Natural killer cell (primary cell): ENCODE results near the gene NRP1. TPM values are rescaled to one million over a fixed set of nuclear protein-coding genes. Genes with fewer than 3 reads are reported as not detected.
A peak's percentile ranks its signal among the peaks of the same experiment; 100 is the strongest.

Experiments
- ATAC-seq, 3 donors: fragments of 150-1000 bp in 2 of 3; fragments of 200-7000 bp in 1 of 3; cut with Tn5 transposase; 1 replicate in 1 of 3; 2 replicates in 2 of 3; pipeline ENCODE4 v1.10.0; 2021; ENCODE audit warnings: mild to moderate bottlenecking in 2 of 3, moderate library complexity in 2 of 3
- DNase-seq, 2 donors: peaks; one replicate each; pipeline versions ENCODE4 v3.0.0 to v3.0.0-alpha.2; 2013 to 2021; ENCODE audit warnings: mixed read lengths in 1 of 2
- H3K27ac ChIP-seq: one replicate; pipeline ENCODE4 v1.5.1; 2013; ENCODE audit warnings: mild to moderate bottlenecking, low read length
- H3K27me3 ChIP-seq: one replicate; pipeline ENCODE4 v1.6.1; 2013; ENCODE audit warnings: low read length; ENCODE audit not compliant: control insufficient read depth, insufficient read depth
- H3K36me3 ChIP-seq: one replicate; pipeline ENCODE4 v1.6.1; 2013; ENCODE audit warnings: low read length; ENCODE audit not compliant: control insufficient read depth, insufficient read depth
- H3K4me1 ChIP-seq: one replicate; pipeline ENCODE4 v1.6.1; 2013; ENCODE audit warnings: low read length; ENCODE audit not compliant: control insufficient read depth, insufficient read depth
- H3K4me3 ChIP-seq: one replicate; pipeline ENCODE4 v1.5.1; 2013; ENCODE audit warnings: low read length
- H3K9me3 ChIP-seq: one replicate; pipeline ENCODE4 v1.6.1; 2013; ENCODE audit warnings: low read length; ENCODE audit not compliant: control insufficient read depth, insufficient read depth
- H3K27ac Mint-ChIP-seq, 2 donors: one replicate each; pipeline ENCODE4 v1.8.0; 2022; ENCODE audit warnings: mild to moderate bottlenecking in 2 of 2, mixed read lengths in 2 of 2, moderate library complexity in 1 of 2
- H3K27me3 Mint-ChIP-seq, 2 donors: one replicate each; pipeline ENCODE4 v1.8.0; 2022; ENCODE audit warnings: low read depth in 2 of 2, mixed read lengths in 2 of 2
- H3K36me3 Mint-ChIP-seq: one replicate; pipeline ENCODE4 v1.8.0; 2022; ENCODE audit warnings: mixed read lengths
- H3K4me1 Mint-ChIP-seq, 2 donors: one replicate each; pipeline ENCODE4 v1.8.0; 2022; ENCODE audit warnings: mixed read lengths in 2 of 2
- H3K4me3 Mint-ChIP-seq: one replicate; pipeline ENCODE4 v1.8.0; 2022; ENCODE audit warnings: mild to moderate bottlenecking, moderate library complexity, mixed read lengths
- H3K9me3 Mint-ChIP-seq, 2 donors: one replicate each; pipeline ENCODE4 v1.8.0; 2022; ENCODE audit warnings: mixed read lengths in 2 of 2
- CTCF ChIP-seq: fragments of 200-600 bp; IDR thresholded peaks from one replicate; pipeline ENCODE4 v1.8.0; 2022; ENCODE audit warnings: antibody characterized with exemption
- WGBS: methylation state at CpG from one replicate; pipeline ENCODE4 v1.1.7; 2013; ENCODE audit warnings: missing lambda C conversion rate; ENCODE audit not compliant: insufficient coverage; 5-methylcytosine and 5-hydroxymethylcytosine counted together
- intact Hi-C: fragments of 100-400 bp; cut with micrococcal nuclease; formaldehyde crosslinking; loops from one replicate; pipeline ENCODE4 v1.14.2; 2022
- total RNA-seq, 4 donors: library from RNA; stranded (reverse); fragments of 120-200 nt in 1 of 4; gene quantifications; one replicate each; pipeline versions ENCODE4 v1.2.3 to v1.2.4, GENCODE V29; 2013 to 2022

NRP1 gene
- total RNA-seq, 3 donors from 2014 or later (not counting 1 experiment from before 2014, with no cell fraction given) = 0.16 to 1.5 TPM; not detected in 1

GRCh38 chr10:33253411-33253810 lies 81.1 kb downstream of the NRP1 start:
- Histone ChIP-seq H3K27ac (no peak overlapping the region), H3K4me3 (no peak overlapping the region), H3K9me3 (no peaks in the 10 kb centered on the region), H3K27me3 (no peaks in the 10 kb centered on the region), H3K36me3 (no peaks in the 10 kb centered on the region), H3K4me1 (no peaks in the 10 kb centered on the region)
- TF ChIP-seq CTCF = no peak
- H3K4me3 Mint-ChIP-seq = no peak overlapping the region
- no peaks in the 10 kb centered on the region for H3K36me3 Mint-ChIP-seq
- H3K4me1 Mint-ChIP-seq = peaks cover 15 to 21% of the 10 kb centered on the region in 2 donors
- intact Hi-C loops = no loop called here
- H3K9me3 Mint-ChIP-seq = no peaks in the 10 kb centered on the region
- no peak overlapping the region for H3K27ac Mint-ChIP-seq
- 79% methylated on average over 3 of the region's 4 CpGs for WGBS
- ATAC-seq (no peak), DNase-seq (no peak)
- H3K27me3 Mint-ChIP-seq = peaks cover 2 to 28% of the 10 kb centered on the region in 2 donors

- intact Hi-C loops = no loop called here
- no peaks in the 10 kb centered on the region for H3K9me3 ChIP-seq
- Mint-ChIP-seq H3K4me1 (peaks cover 21 to 25% of the 10 kb centered on the region in 2 donors), H3K4me3 (no peak overlapping the region), H3K9me3 (no peaks in the 10 kb centered on the region), H3K36me3 (no peaks in the 10 kb centered on the region), H3K27ac (no peak overlapping the region), H3K27me3 (peaks cover 2 to 28% of the 10 kb centered on the region in 2 donors)
- no peaks in the 10 kb centered on the region for H3K36me3 ChIP-seq
- H3K4me1 ChIP-seq = peaks cover 5% of the 10 kb centered on the region
- no peak for TF ChIP-seq CTCF
- H3K27me3 ChIP-seq = no peaks in the 10 kb centered on the region
- ATAC-seq = no peak
- no peak overlapping the region for H3K27ac ChIP-seq
- no peak for DNase-seq
- WGBS = no CpG with 5 or more reads among the region's 3 CpGs
- no peak overlapping the region for H3K4me3 ChIP-seq
These were observed 81.7 kb downstream of the NRP1 start for GRCh38 chr10:33252794-33253203.

GRCh38 chr10:33252324-33252723 lies 82.1 kb downstream of the NRP1 start:
- no peaks in the 10 kb centered on the region for H3K9me3 ChIP-seq
- Mint-ChIP-seq H3K9me3 (no peaks in the 10 kb centered on the region), H3K4me3 (no peak overlapping the region), H3K4me1 (peaks cover 23 to 25% of the 10 kb centered on the region in 2 donors), H3K36me3 (no peaks in the 10 kb centered on the region), H3K27me3 (peaks cover 2 to 28% of the 10 kb centered on the region in 2 donors), H3K27ac (no peak overlapping the region)
- no peak for DNase-seq
- no peaks in the 10 kb centered on the region for H3K36me3 ChIP-seq
- H3K27ac ChIP-seq = no peak overlapping the region
- 89% methylated on average over 12 of the region's 12 CpGs for WGBS
- TF ChIP-seq CTCF = no peak
- H3K4me3 ChIP-seq = no peak overlapping the region
- intact Hi-C loops = no loop called here
- ATAC-seq = no peak
- peaks cover 6% of the 10 kb centered on the region for H3K4me1 ChIP-seq
- H3K27me3 ChIP-seq = no peaks in the 10 kb centered on the region

GRCh38 chr10:33249659-33250345 lies 84.7 kb downstream of the NRP1 start:
- Histone ChIP-seq H3K4me3 (no peak overlapping the region), H3K9me3 (no peaks in the 10 kb centered on the region), H3K4me1 (peaks cover 6% of the 10 kb centered on the region), H3K36me3 (no peaks in the 10 kb centered on the region), H3K27ac (no peak overlapping the region), H3K27me3 (no peaks in the 10 kb centered on the region)
- intact Hi-C loops = no loop called here
- no peaks in the 10 kb centered on the region for H3K9me3 Mint-ChIP-seq
- no peak overlapping the region for H3K4me3 Mint-ChIP-seq
- ATAC-seq (no peak), DNase-seq (peak in 1 of 2 donors; percentile 31)
- H3K36me3 Mint-ChIP-seq = no peaks in the 10 kb centered on the region
- WGBS = 30% methylated on average over 6 of the region's 7 CpGs
- TF ChIP-seq CTCF = no peak
- H3K4me1 Mint-ChIP-seq = peaks cover 23 to 25% of the 10 kb centered on the region in 2 donors
- H3K27ac Mint-ChIP-seq = peak overlapping the region in 1 of 2 donors; percentile 81
- peaks cover 2 to 28% of the 10 kb centered on the region in 2 donors for H3K27me3 Mint-ChIP-seq
